Heart left ventricle (tissue), 16 donors: ENCODE measurements around the gene GALK1. TPM values are rescaled to one million over a fixed set of nuclear protein-coding genes. Genes with fewer than 3 reads are reported as not detected.

ENCODE experiments used
- ATAC-seq, 4 donors: fragments of 200-7000 bp; cut with Tn5 transposase; one replicate each; pipeline ENCODE4 v1.9.1; 2020 to 2022; ENCODE audit warnings: moderate library complexity in 4 of 4, mild to moderate bottlenecking in 3 of 4, moderate number of reproducible peaks in 1 of 4
- DNase-seq, 5 donors: peaks; one replicate each; pipeline ENCODE4 v3.0.0-alpha.2; 2020
- H3K27ac ChIP-seq, 12 donors: fragments of 200-600 bp; sonication (generic) in 4 of 12; one replicate each; pipeline versions ENCODE4 v1.5.0 to v1.8.0; 2016 to 2022; ENCODE audit warnings: mild to moderate bottlenecking in 2 of 12
- H3K27me3 ChIP-seq, 9 donors: fragments of 200-600 bp; sonication (generic) in 2 of 9; one replicate each; pipeline versions ENCODE4 v1.5.1 to v1.8.0; 2016 to 2022; ENCODE audit warnings: mild to moderate bottlenecking in 3 of 9
- H3K36me3 ChIP-seq, 9 donors: fragments of 200-600 bp; sonication (generic) in 2 of 9; one replicate each; pipeline versions ENCODE4 v1.5.0 to v1.8.0; 2018 to 2022; ENCODE audit warnings: mild to moderate bottlenecking in 2 of 9
- H3K4me1 ChIP-seq, 12 donors: fragments of 200-600 bp; sonication (generic) in 4 of 12; one replicate each; pipeline versions ENCODE4 v1.5.0 to v1.8.0; 2016 to 2022; ENCODE audit warnings: mild to moderate bottlenecking in 3 of 12
- H3K4me3 ChIP-seq, 12 donors: fragments of 200-600 bp; sonication (generic) in 4 of 12; one replicate each; pipeline versions ENCODE4 v1.5.0 to v1.8.0; 2017 to 2022; ENCODE audit warnings: mild to moderate bottlenecking in 9 of 12, moderate library complexity in 4 of 12
- H3K9me3 ChIP-seq, 12 donors: fragments of 200-600 bp; sonication (generic) in 4 of 12; one replicate each; pipeline versions ENCODE4 v1.5.0 to v1.8.0; 2016 to 2022; ENCODE audit warnings: mild to moderate bottlenecking in 1 of 12
- CTCF ChIP-seq, 12 donors: fragments of 200-600 bp; sonication (generic) in 4 of 12; IDR thresholded peaks; one replicate each; pipeline versions ENCODE4 v1.5.0 to v1.8.0; 2018 to 2022; ENCODE audit warnings: antibody characterized with exemption in 12 of 12, mild to moderate bottlenecking in 5 of 12
- POLR2A ChIP-seq, 2 donors: fragments of 450-650 bp; IDR thresholded peaks; one replicate each; pipeline ENCODE4 v1.6.1; 2017; ENCODE audit warnings: antibody characterized with exemption in 2 of 2, mild to moderate bottlenecking in 2 of 2, moderate library complexity in 2 of 2
- WGBS, 4 donors: extraction: QIAGEN DNeasy Blood & Tissue Kit in 2 of 4; methylation state at CpG; one replicate each; pipeline versions ENCODE4 v1.1.5 to v1.1.7; 2013 to 2018; 5-methylcytosine and 5-hydroxymethylcytosine counted together
- intact Hi-C, 10 donors: fragments of 100-400 bp; cut with DNase I; formaldehyde crosslinking; loops; one replicate each; pipeline versions ENCODE4 v1.11.1 to v1.14.2; 2022
- polyA plus RNA-seq, 2 donors: library from polyadenylated mRNA; stranded (reverse); fragments of 200-250 nt; gene quantifications; one replicate each; pipeline ENCODE4 v1.2.3, GENCODE V29; 2013
- total RNA-seq, 9 donors: library from RNA; depleted of rRNA in 2 of 9; stranded (reverse); fragments of >200 nt in 2 of 9; fragmentation: NEBNext Ultra II Directional in 3 of 9; extraction: Animal tissue kit (Norgen Biotek cat#: 25700) in 3 of 9; gene quantifications; one replicate each; pipeline versions ENCODE4 v1.1.0 to v1.2.4, GENCODE V29; 2016 to 2023
- donor health status: ischemic (EF 13 %, LVEDD 7.1; RV severe dilation, severe dysfunction).
- donor health status: healthy with polysubstance abuse.
- donor health status: DM: no; HTN: yes; CAD: no.
- donor health status: DM: no; HTN: no; CAD: no.
- donor health status: ischemic (EF 25% LVEDD 6.9; RV normal size, moderate dysfunction).
- donor health status: ischemic (EF 25% LVEDD 5.7; RV mildly dilated, moderate dysfunction).
- donor health status: healthy.
- donor health status: DM: yes; HTN: yes; CAD: no.
- donor health status: ischemic (EF 35%, LVEDD 5.7; RV mildly dilated, moderate dysfunction).
- donor health status: nonischemic (EF 11% LVEDD 7.7; RV severe dilation, severe dysfunction).
- donor health status: DM: yes; HTN: yes; CAD: no.
- donor health status: PGD.
- donor health status: ischemic (EF 29% LVEDD 5.4; RV normal size, mild dysfunction).
- donor health status: nonischemic (EF 23%, LVEDD 6.1; RV moderate dilation, normal function).

GALK1 gene
- total and polyA plus RNA-seq, 11 donors: 9.6 to 31.2 (median 20.1) TPM

- no peak overlapping the region for H3K27ac ChIP-seq
- DNase-seq: peak in 1 of 5 donors; percentile 53
- no peaks in the 10 kb centered on the region for H3K9me3 ChIP-seq
- whole genome bisulfite sequencing, 4 donors: 89 to 96% (median 91%) methylated on average over 28 to 29 of the region's 29 CpGs
- peaks cover 0 to 25% (median 7%) of the 10 kb centered on the region in 9 donors for H3K36me3 ChIP-seq
- ATAC-seq: no peak
- TF ChIP-seq POLR2A (IDR thresholded peaks at IDR 0.05) (no peak), CTCF (IDR thresholded peaks at IDR 0.05) (no peak)
- H3K4me3 ChIP-seq: no peak overlapping the region
- H3K27me3 ChIP-seq: no peaks in the 10 kb centered on the region
- intact Hi-C loops: loop anchor here in 2 of 10 donors (10.0 kb wide), 1 partner anchor 332 kb away; no protein-coding TSS in a partner anchor
- H3K4me1 ChIP-seq: peaks cover 0 to 26% (median 10%) of the 10 kb centered on the region in 12 donors
These were observed 8.4 kb downstream of the GALK1 start for GRCh38 chr17:75756451-75757085.

- DNase-seq: peak in 1 of 5 donors; percentile 37
- H3K4me3 ChIP-seq: no peak overlapping the region
- peaks cover 0 to 25% (median 7%) of the 10 kb centered on the region in 9 donors for H3K36me3 ChIP-seq
- ATAC-seq: no peak
- no peak for TF ChIP-seq POLR2A (IDR thresholded peaks at IDR 0.05)
- H3K27me3 ChIP-seq: no peaks in the 10 kb centered on the region
- peaks cover 0 to 26% (median 10%) of the 10 kb centered on the region in 12 donors for H3K4me1 ChIP-seq
- intact Hi-C loops: loop anchor here in 2 of 10 donors (10.0 kb wide), 1 partner anchor 331 kb away; no protein-coding TSS in a partner anchor
- no peak overlapping the region for H3K27ac ChIP-seq
- no peaks in the 10 kb centered on the region for H3K9me3 ChIP-seq
- WGBS, 4 donors: 94 to 100% (median 96%) methylated on average over 2 of the region's 2 CpGs
These were observed 9.0 kb downstream of the GALK1 start for GRCh38 chr17:75755990-75756389.

GRCh38 chr17:75755205-75755901, 9.6 kb downstream of the GALK1 start:
- DNase-seq: peak in 1 of 5 donors; percentile 54
- no peak for TF ChIP-seq CTCF (IDR thresholded peaks at IDR 0.05)
- no peak for TF ChIP-seq POLR2A (IDR thresholded peaks at IDR 0.05)
- Histone ChIP-seq H3K36me3 (peaks cover 0 to 29% (median 7%) of the 10 kb centered on the region in 9 donors), H3K4me3 (no peak overlapping the region), H3K9me3 (no peaks in the 10 kb centered on the region), H3K27ac (no peak overlapping the region), H3K4me1 (peaks cover 0 to 27% (median 10%) of the 10 kb centered on the region in 12 donors), H3K27me3 (no peaks in the 10 kb centered on the region)
- intact Hi-C loops: loop anchor here in 2 of 10 donors (10.0 kb wide), 1 partner anchor 331 kb away; no protein-coding TSS in a partner anchor
- 88% methylated on average over 17 to 20 of the region's 20 CpGs for WGBS, 4 donors
- no peak for ATAC-seq

GRCh38 chr17:75754378-75755204, 10.4 kb downstream of the GALK1 start:
- Histone ChIP-seq H3K27me3 (no peaks in the 10 kb centered on the region), H3K36me3 (peaks cover 0 to 32% (median 7%) of the 10 kb centered on the region in 9 donors), H3K27ac (peak overlapping the region in 5 of 12 donors; percentile 35 to 72 (median 53)), H3K9me3 (no peaks in the 10 kb centered on the region), H3K4me1 (peaks cover 0 to 32% (median 13%) of the 10 kb centered on the region in 12 donors), H3K4me3 (peak overlapping the region in 7 of 12 donors; percentile 37 to 58 (median 47))
- 68 to 79% (median 75%) methylated on average over 25 to 27 of the region's 27 CpGs for WGBS, 4 donors
- TF ChIP-seq POLR2A (IDR thresholded peaks at IDR 0.05) (no peak), CTCF (IDR thresholded peaks at IDR 0.05) (no peak)
- intact Hi-C loops: loop anchor here in 2 of 10 donors (10.0 kb wide), 1 partner anchor 330 kb away; no protein-coding TSS in a partner anchor
- ATAC-seq (peak in 1 of 4 donors; percentile 1), DNase-seq (no peak)
